H1 (cell line): ENCODE data around the gene SNAP29. TPM values are rescaled to one million over a fixed set of nuclear protein-coding genes. Genes with fewer than 3 reads are reported as not detected.

ENCODE experiments used
- CBX5 ChIP-seq: fragments of 300-800, 300-1000 bp; sonication (generic); IDR thresholded peaks from 2 replicates; pipeline ENCODE4 v1.7.1; 2016; ENCODE audit warnings: antibody characterized with exemption, low read length, low read depth
- CEBPB ChIP-seq: IDR thresholded peaks from 2 replicates; pipeline ENCODE4 v1.6.1; 2012; ENCODE audit warnings: low read depth, low read length
- FOSL1 ChIP-seq: IDR thresholded peaks from 2 replicates; pipeline ENCODE4 v1.6.1; 2011; ENCODE audit warnings: mild to moderate bottlenecking, low read depth, low read length, moderate library complexity; ENCODE audit not compliant: insufficient read depth
- JUND ChIP-seq: IDR thresholded peaks from 2 replicates; pipeline ENCODE4 v1.6.1; 2011; ENCODE audit warnings: mild to moderate bottlenecking, improper control_type of control experiment, low read length
- MAFK ChIP-seq: IDR thresholded peaks from 2 replicates; pipeline ENCODE4 v1.6.1; 2012; ENCODE audit warnings: low read depth, mild to moderate bottlenecking, improper control_type of control experiment, low read length
- PHF8 ChIP-seq: fragments of 200-600 bp; sonication (generic); conservative IDR thresholded peaks from 2 replicates; pipeline ENCODE4 v1.7.1; 2012; ENCODE audit warnings: low read depth, mild to moderate bottlenecking, inconsistent platforms, low read length, moderate library complexity
- RAD21 ChIP-seq, 2 experiments: IDR thresholded peaks in 1 of 2; conservative IDR thresholded peaks in 1 of 2; 2 replicates each; pipeline ENCODE4 v1.6.1; 2011; ENCODE audit warnings: low read depth in 2 of 2, low read length in 2 of 2, improper control_type of control experiment in 1 of 2, inconsistent platforms in 1 of 2, mild to moderate bottlenecking in 1 of 2, moderate library complexity in 1 of 2
- RFX5 ChIP-seq: IDR thresholded peaks from 2 replicates; pipeline ENCODE4 v1.6.1; 2011; ENCODE audit warnings: low read depth, low read length, improper control_type of control experiment, borderline replicate concordance
- SP4 ChIP-seq: IDR thresholded peaks from 2 replicates; pipeline ENCODE4 v1.6.1; 2012; ENCODE audit warnings: low read length, inconsistent platforms
- polyA plus RNA-seq, 7 experiments: library from polyadenylated mRNA; depleted of rRNA in 3 of 7; stranded (reverse) in 5 of 7; unstranded in 2 of 7; fragments of >200 nt in 5 of 7; fragments of 200-250 nt in 2 of 7; gene quantifications; 1 replicate in 5 of 7; 2 replicates in 1 of 7; 4 replicates in 1 of 7; pipeline versions ENCODE4 v1.2.1 to v1.2.3, GENCODE V29; 2011 to 2013; ENCODE audit warnings: missing spikeins in 2 of 7, mixed read lengths in 2 of 7
- total RNA-seq: library from RNA; stranded (reverse); fragmentation: NEBNext Ultra II Directional; extraction: Animal tissue kit (Norgen Biotek cat#: 25700); gene quantifications from 2 replicates; pipeline ENCODE4 v1.2.1, GENCODE V29; 2021
- TF ChIP-seq, protein P1 (sequence below): fragments of 300-600 bp; sonication (generic); IDR thresholded peaks from 2 replicates; pipeline ENCODE4 v1.7.1; 2012; ENCODE audit warnings: low read length, moderate library complexity, mild to moderate bottlenecking, inconsistent platforms; ENCODE audit not compliant: insufficient replicate concordance

SNAP29 gene
- total and polyA plus RNA-seq, 2 of the 8 experiments (the other 6 are each of a cell fraction or from before 2014, with no cell fraction given) = 11.8 to 15.0 TPM

GRCh38 chr22:20920881-20921203 is 62.0 kb downstream of the SNAP29 start (continued):
- TF ChIP-seq, protein P1, sequence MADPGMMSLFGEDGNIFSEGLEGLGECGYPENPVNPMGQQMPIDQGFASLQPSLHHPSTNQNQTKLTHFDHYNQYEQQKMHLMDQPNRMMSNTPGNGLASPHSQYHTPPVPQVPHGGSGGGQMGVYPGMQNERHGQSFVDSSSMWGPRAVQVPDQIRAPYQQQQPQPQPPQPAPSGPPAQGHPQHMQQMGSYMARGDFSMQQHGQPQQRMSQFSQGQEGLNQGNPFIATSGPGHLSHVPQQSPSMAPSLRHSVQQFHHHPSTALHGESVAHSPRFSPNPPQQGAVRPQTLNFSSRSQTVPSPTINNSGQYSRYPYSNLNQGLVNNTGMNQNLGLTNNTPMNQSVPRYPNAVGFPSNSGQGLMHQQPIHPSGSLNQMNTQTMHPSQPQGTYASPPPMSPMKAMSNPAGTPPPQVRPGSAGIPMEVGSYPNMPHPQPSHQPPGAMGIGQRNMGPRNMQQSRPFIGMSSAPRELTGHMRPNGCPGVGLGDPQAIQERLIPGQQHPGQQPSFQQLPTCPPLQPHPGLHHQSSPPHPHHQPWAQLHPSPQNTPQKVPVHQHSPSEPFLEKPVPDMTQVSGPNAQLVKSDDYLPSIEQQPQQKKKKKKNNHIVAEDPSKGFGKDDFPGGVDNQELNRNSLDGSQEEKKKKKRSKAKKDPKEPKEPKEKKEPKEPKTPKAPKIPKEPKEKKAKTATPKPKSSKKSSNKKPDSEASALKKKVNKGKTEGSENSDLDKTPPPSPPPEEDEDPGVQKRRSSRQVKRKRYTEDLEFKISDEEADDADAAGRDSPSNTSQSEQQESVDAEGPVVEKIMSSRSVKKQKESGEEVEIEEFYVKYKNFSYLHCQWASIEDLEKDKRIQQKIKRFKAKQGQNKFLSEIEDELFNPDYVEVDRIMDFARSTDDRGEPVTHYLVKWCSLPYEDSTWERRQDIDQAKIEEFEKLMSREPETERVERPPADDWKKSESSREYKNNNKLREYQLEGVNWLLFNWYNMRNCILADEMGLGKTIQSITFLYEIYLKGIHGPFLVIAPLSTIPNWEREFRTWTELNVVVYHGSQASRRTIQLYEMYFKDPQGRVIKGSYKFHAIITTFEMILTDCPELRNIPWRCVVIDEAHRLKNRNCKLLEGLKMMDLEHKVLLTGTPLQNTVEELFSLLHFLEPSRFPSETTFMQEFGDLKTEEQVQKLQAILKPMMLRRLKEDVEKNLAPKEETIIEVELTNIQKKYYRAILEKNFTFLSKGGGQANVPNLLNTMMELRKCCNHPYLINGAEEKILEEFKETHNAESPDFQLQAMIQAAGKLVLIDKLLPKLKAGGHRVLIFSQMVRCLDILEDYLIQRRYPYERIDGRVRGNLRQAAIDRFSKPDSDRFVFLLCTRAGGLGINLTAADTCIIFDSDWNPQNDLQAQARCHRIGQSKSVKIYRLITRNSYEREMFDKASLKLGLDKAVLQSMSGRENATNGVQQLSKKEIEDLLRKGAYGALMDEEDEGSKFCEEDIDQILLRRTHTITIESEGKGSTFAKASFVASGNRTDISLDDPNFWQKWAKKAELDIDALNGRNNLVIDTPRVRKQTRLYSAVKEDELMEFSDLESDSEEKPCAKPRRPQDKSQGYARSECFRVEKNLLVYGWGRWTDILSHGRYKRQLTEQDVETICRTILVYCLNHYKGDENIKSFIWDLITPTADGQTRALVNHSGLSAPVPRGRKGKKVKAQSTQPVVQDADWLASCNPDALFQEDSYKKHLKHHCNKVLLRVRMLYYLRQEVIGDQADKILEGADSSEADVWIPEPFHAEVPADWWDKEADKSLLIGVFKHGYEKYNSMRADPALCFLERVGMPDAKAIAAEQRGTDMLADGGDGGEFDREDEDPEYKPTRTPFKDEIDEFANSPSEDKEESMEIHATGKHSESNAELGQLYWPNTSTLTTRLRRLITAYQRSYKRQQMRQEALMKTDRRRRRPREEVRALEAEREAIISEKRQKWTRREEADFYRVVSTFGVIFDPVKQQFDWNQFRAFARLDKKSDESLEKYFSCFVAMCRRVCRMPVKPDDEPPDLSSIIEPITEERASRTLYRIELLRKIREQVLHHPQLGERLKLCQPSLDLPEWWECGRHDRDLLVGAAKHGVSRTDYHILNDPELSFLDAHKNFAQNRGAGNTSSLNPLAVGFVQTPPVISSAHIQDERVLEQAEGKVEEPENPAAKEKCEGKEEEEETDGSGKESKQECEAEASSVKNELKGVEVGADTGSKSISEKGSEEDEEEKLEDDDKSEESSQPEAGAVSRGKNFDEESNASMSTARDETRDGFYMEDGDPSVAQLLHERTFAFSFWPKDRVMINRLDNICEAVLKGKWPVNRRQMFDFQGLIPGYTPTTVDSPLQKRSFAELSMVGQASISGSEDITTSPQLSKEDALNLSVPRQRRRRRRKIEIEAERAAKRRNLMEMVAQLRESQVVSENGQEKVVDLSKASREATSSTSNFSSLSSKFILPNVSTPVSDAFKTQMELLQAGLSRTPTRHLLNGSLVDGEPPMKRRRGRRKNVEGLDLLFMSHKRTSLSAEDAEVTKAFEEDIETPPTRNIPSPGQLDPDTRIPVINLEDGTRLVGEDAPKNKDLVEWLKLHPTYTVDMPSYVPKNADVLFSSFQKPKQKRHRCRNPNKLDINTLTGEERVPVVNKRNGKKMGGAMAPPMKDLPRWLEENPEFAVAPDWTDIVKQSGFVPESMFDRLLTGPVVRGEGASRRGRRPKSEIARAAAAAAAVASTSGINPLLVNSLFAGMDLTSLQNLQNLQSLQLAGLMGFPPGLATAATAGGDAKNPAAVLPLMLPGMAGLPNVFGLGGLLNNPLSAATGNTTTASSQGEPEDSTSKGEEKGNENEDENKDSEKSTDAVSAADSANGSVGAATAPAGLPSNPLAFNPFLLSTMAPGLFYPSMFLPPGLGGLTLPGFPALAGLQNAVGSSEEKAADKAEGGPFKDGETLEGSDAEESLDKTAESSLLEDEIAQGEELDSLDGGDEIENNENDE = no peak
- TF ChIP-seq CBX5 = no peak
- no peak for TF ChIP-seq RFX5
- no peak for TF ChIP-seq PHF8
- no peak for TF ChIP-seq CEBPB
- TF ChIP-seq SP4 = no peak
- TF ChIP-seq MAFK = no peak
- TF ChIP-seq JUND = no peak
- TF ChIP-seq FOSL1 = no peak
- no peak for TF ChIP-seq RAD21 (IDR thresholded peaks at IDR 0.05 in 1 of 2, conservative IDR thresholded peaks at IDR 0.05 in 1 of 2; ENCODE audit: low read depth in 2 of 2, low read length in 2 of 2)
